Testis (tissue), 2 donors: ENCODE results near the gene FDPS.
"Not testable (repeated sequence)": the region's sequence is repeated elsewhere in the genome, so short reads cannot be mapped to it uniquely, and the experiment has no call there.

Source experiments
- POLR2A ChIP-seq: fragments of 450-650 bp; IDR thresholded peaks from one replicate; pipeline ENCODE4 v1.6.1; 2017; ENCODE audit warnings: antibody characterized with exemption, mild to moderate bottlenecking, moderate library complexity
- TF ChIP-seq, protein P1 (sequence below), 3 experiments: fragments of 450-650 bp in 2 of 3; fragments of 200-600 bp in 1 of 3; sonication (generic) in 1 of 3; IDR thresholded peaks; one replicate each; pipeline ENCODE4 v1.5.1; 2016 to 2019; ENCODE audit warnings: antibody characterized with exemption in 3 of 3, mild to moderate bottlenecking in 2 of 3, moderate library complexity in 1 of 3

GRCh38 chr1:155291006-155291405 is 17.7 kb upstream of the FDPS start:
- not testable (repeated sequence) for TF ChIP-seq POLR2A
- TF ChIP-seq, protein P1, sequence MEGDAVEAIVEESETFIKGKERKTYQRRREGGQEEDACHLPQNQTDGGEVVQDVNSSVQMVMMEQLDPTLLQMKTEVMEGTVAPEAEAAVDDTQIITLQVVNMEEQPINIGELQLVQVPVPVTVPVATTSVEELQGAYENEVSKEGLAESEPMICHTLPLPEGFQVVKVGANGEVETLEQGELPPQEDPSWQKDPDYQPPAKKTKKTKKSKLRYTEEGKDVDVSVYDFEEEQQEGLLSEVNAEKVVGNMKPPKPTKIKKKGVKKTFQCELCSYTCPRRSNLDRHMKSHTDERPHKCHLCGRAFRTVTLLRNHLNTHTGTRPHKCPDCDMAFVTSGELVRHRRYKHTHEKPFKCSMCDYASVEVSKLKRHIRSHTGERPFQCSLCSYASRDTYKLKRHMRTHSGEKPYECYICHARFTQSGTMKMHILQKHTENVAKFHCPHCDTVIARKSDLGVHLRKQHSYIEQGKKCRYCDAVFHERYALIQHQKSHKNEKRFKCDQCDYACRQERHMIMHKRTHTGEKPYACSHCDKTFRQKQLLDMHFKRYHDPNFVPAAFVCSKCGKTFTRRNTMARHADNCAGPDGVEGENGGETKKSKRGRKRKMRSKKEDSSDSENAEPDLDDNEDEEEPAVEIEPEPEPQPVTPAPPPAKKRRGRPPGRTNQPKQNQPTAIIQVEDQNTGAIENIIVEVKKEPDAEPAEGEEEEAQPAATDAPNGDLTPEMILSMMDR (IDR thresholded peaks at IDR 0.05) = not testable (repeated sequence)
